HCT116 (cell line): ENCODE data around the gene ADGRV1. TPM values are rescaled to one million over a fixed set of nuclear protein-coding genes. Genes with fewer than 3 reads are reported as not detected.

Experiments used
- ATAC-seq: fragments of 200-7000 bp; cut with Tn5 transposase; 2 replicates; pipeline ENCODE4 v1.9.1; 2020; ENCODE audit warnings: mild to moderate bottlenecking, moderate library complexity
- BruUV-seq: library from RNA; stranded (reverse); fragments of 400-500 nt; replicated peaks from 2 replicates; lab custom pipeline; 2021; lab: Mats Ljungman, UMichigan
- CTCF ChIA-PET: fragments of 300-600 bp; sonication (Branson Sonifier 250); formaldehyde crosslinking; loops from one replicate; lab custom pipeline; 2021; ENCODE audit warnings: antibody characterized with exemption; lab: Charles Lee
- POLR2A ChIA-PET: fragments of 300-600, 350-600 bp; sonication (Branson Sonifier 250); formaldehyde crosslinking; loops from one replicate; lab custom pipeline; 2021; ENCODE audit warnings: antibody characterized with exemption; lab: Charles Lee
- RAD21 ChIA-PET, 2 experiments: fragments of 300-600 bp; sonication (Branson Sonifier 250); formaldehyde crosslinking; loops; one replicate each; lab custom pipeline; 2023; ENCODE audit warnings: low total read pairs in 2 of 2; ENCODE audit not compliant: uncharacterized antibody in 2 of 2, unreplicated experiment in 2 of 2, low non-redundant PET in 1 of 2; lab: Charles Lee
- DNase-seq: peaks from one replicate; pipeline ENCODE4 v3.0.0-alpha.2; 2010; ENCODE audit warnings: low read depth, low spot score
- H2AFZ ChIP-seq: fragments of 200-600 bp; shearing (Covaris generic), sonication (generic); 2 replicates; pipeline ENCODE4 v1.6.1; 2017; ENCODE audit warnings: low read depth, mixed run types, mixed read lengths, antibody characterized with exemption, low read length; ENCODE audit not compliant: poor library complexity, severe bottlenecking
- H3K27ac ChIP-seq: 2 replicates; pipeline ENCODE4 v1.5.1; 2012; ENCODE audit warnings: low read depth, low read length
- H3K27me3 ChIP-seq: fragments of 200-600 bp; sonication (generic); 2 replicates; pipeline ENCODE4 v1.6.1; 2016; ENCODE audit warnings: mixed run types, low read length, mixed read lengths; ENCODE audit not compliant: insufficient read depth
- H3K36me3 ChIP-seq, 2 experiments: fragments of 200-500 bp in 1 of 2; fragments of 200-600 bp in 1 of 2; sonication (Bioruptor generic) in 1 of 2; sonication (generic) in 1 of 2; 2 replicates each; pipeline versions ENCODE4 v1.5.1 to v1.6.1; 2014 to 2016; ENCODE audit warnings: low read length in 2 of 2, inconsistent platforms in 1 of 2, mixed read lengths in 1 of 2, mixed run types in 1 of 2; ENCODE audit not compliant: insufficient read depth in 2 of 2, control insufficient read depth in 1 of 2
- H3K4me1 ChIP-seq, 2 experiments: fragments of 200-600 bp in 1 of 2; sonication (generic) in 1 of 2; 2 replicates each; pipeline versions ENCODE4 v1.5.1 to v1.6.1; 2012 to 2017; ENCODE audit warnings: low read length in 2 of 2, inconsistent platforms in 1 of 2, mild to moderate bottlenecking in 1 of 2, mixed read lengths in 1 of 2, mixed run types in 1 of 2, moderate library complexity in 1 of 2; ENCODE audit not compliant: insufficient read depth in 2 of 2, control insufficient read depth in 1 of 2
- H3K4me2 ChIP-seq: fragments of 200-600 bp; sonication (generic); 2 replicates; pipeline ENCODE4 v1.6.1; 2017; ENCODE audit warnings: mixed run types, low read length, mixed read lengths
- H3K4me3 ChIP-seq, 2 experiments: fragments of 200-600 bp in 1 of 2; sonication (generic) in 1 of 2; replicated peaks in 1 of 2; 2 replicates each; pipeline ENCODE4 v1.5.1; 2011 to 2016; ENCODE audit warnings: low read length in 2 of 2, control low read depth in 1 of 2, low read depth in 1 of 2, mild to moderate bottlenecking in 1 of 2, mixed read lengths in 1 of 2, mixed run types in 1 of 2
- H3K79me2 ChIP-seq: fragments of 200-600 bp; sonication (generic); 2 replicates; pipeline ENCODE4 v1.6.1; 2017; ENCODE audit warnings: mild to moderate bottlenecking, mixed run types, low read length, moderate library complexity, mixed read lengths; ENCODE audit not compliant: insufficient read depth
- H3K9ac ChIP-seq: fragments of 200-600 bp; sonication (generic); 2 replicates; pipeline ENCODE4 v1.6.1; 2016; ENCODE audit warnings: low read length, mixed read lengths
- H3K9me2 ChIP-seq: fragments of 200-600 bp; sonication (generic), shearing (Covaris generic); 2 replicates; pipeline ENCODE4 v1.6.1; 2017; ENCODE audit warnings: mixed run types, mild to moderate bottlenecking, moderate library complexity; ENCODE audit not compliant: insufficient read depth
- H3K9me3 ChIP-seq, 2 experiments: fragments of 200-500 bp in 1 of 2; fragments of 200-600 bp in 1 of 2; sonication (Bioruptor generic) in 1 of 2; sonication (generic) in 1 of 2; 2 replicates each; pipeline ENCODE4 v1.6.1; 2014 to 2017; ENCODE audit warnings: low read length in 2 of 2, mixed read lengths in 2 of 2, inconsistent platforms in 1 of 2, low read depth in 1 of 2, mild to moderate bottlenecking in 1 of 2, mixed run types in 1 of 2, moderate library complexity in 1 of 2; ENCODE audit not compliant: control insufficient read depth in 1 of 2, insufficient read depth in 1 of 2
- H4K20me1 ChIP-seq: fragments of 200-600 bp; sonication (generic), shearing (Covaris generic); 2 replicates; pipeline ENCODE4 v1.6.1; 2017; ENCODE audit warnings: mixed run types, mild to moderate bottlenecking, moderate library complexity; ENCODE audit not compliant: insufficient read depth
- CBX3 ChIP-seq: IDR thresholded peaks from 2 replicates; pipeline ENCODE4 v1.6.1; 2012; ENCODE audit warnings: low read depth
- ELF1 ChIP-seq: IDR thresholded peaks from 2 replicates; pipeline ENCODE4 v1.6.1; 2012; ENCODE audit warnings: low read depth, borderline replicate concordance
- EZH2 ChIP-seq: fragments of 200-600 bp; sonication (generic); IDR thresholded peaks from 2 replicates; pipeline ENCODE4 v1.6.1; 2017; ENCODE audit warnings: antibody characterized with exemption, mixed run types
- EZH2phosphoT487 ChIP-seq: fragments of 200-600 bp; IDR thresholded peaks from 2 replicates; pipeline ENCODE4 v1.6.1; 2018; ENCODE audit warnings: antibody characterized with exemption, borderline replicate concordance
- JUND ChIP-seq: IDR thresholded peaks from 2 replicates; pipeline ENCODE4 v1.6.1; 2012
- POLR2A ChIP-seq: IDR thresholded peaks from 2 replicates; pipeline ENCODE4 v1.7.0; 2011; ENCODE audit warnings: borderline replicate concordance; ENCODE audit not compliant: insufficient read depth, insufficient read length; ENCODE audit errors: extremely low read depth
- POLR2AphosphoS5 ChIP-seq: IDR thresholded peaks from 2 replicates; pipeline ENCODE4 v1.6.1; 2011; ENCODE audit warnings: mild to moderate bottlenecking, low read depth, low read length, moderate library complexity
- RAD21 ChIP-seq: IDR thresholded peaks from 2 replicates; pipeline ENCODE4 v1.6.1; 2012; ENCODE audit warnings: low read depth, mild to moderate bottlenecking
- REST ChIP-seq: IDR thresholded peaks from 2 replicates; pipeline ENCODE4 v1.6.1; 2012; ENCODE audit warnings: low read depth
- SP1 ChIP-seq: IDR thresholded peaks from 2 replicates; pipeline ENCODE4 v1.6.1; 2012; ENCODE audit warnings: low read depth
- SRF ChIP-seq: IDR thresholded peaks from 2 replicates; pipeline ENCODE4 v1.6.1; 2012; ENCODE audit warnings: low read depth
- YY1 ChIP-seq: IDR thresholded peaks from 2 replicates; pipeline ENCODE4 v1.6.1; 2011; ENCODE audit warnings: low read length, low read depth, moderate library complexity, mild to moderate bottlenecking; ENCODE audit not compliant: insufficient replicate concordance; ENCODE audit errors: extremely low read depth
- ZFX ChIP-seq: fragments of 450-650 bp; IDR thresholded peaks from 2 replicates; pipeline ENCODE4 v1.6.1; 2017
- ZNF274 ChIP-seq: fragments of 200-500 bp; sonication (Bioruptor generic); IDR thresholded peaks from 2 replicates; pipeline ENCODE4 v1.6.1; 2014; ENCODE audit warnings: mild to moderate bottlenecking, low read depth, low read length, inconsistent platforms
- intact Hi-C: fragments of 100-400 bp; cut with micrococcal nuclease; formaldehyde crosslinking; loops from 2 replicates; pipeline ENCODE4 v1.10.0; 2022
- total RNA-seq: library from RNA; stranded (reverse); gene quantifications from one replicate; pipeline ENCODE4 v1.2.1, GENCODE V29; 2021; ENCODE audit not compliant: unreplicated experiment

The ADGRV1 gene
- total RNA-seq, 1 experiment from 2014 or later = 6.0 TPM

- CTCF ChIA-PET = no interaction called here
- Histone ChIP-seq H3K4me1 (peaks cover 0 to 3% of the 10 kb centered on the region in 2 experiments; a peak in 1 of 4 replicates), H3K27me3 (no peaks in the 10 kb centered on the region), H3K79me2 (no peaks in the 10 kb centered on the region), H2AFZ (no peak overlapping the region), H3K4me2 (no peak overlapping the region), H3K36me3 (no peaks in the 10 kb centered on the region), H3K9me3 (no peaks in the 10 kb centered on the region), H4K20me1 (no peaks in the 10 kb centered on the region), H3K4me3 (no peak overlapping the region), H3K9me2 (0 out of 2 replicates have a peak, but pooled peaks cover 7% of the 10 kb centered on the region), H3K27ac (no peak overlapping the region), H3K9ac (no peak overlapping the region)
- DNase-seq = no peak
- no TSS peak for BruUV-seq
- RAD21 ChIA-PET = no interaction called here
- ATAC-seq = no peak
- no peak for TF ChIP-seq REST
- no peak for TF ChIP-seq ELF1
- intact Hi-C loops = no loop called here
- POLR2A ChIA-PET = no interaction called here
Measured at GRCh38 chr5:90894866-90895420, 336.3 kb downstream of the ADGRV1 start.

DNA sequence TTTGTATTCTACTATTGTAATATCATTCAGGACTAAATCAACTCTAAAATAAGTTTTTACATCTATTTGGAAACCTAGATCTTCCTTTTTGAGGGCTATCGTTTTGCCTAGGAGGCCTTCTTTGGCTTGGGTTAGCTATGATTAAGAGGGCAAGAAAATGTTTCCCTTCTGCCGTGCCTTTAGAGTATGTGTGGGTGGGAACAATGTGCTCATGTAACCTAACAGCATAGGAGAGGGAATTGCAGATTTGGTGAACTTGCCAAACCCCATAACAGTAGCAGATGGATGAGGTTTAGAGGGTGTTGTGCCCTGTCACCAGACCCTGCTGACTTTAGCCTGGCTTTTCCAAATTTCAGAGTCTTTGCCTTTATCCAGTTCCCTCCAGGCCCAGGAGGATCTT is 339.0 kb downstream of the ADGRV1 start:
- ATAC-seq = no peak
- BruUV-seq = no TSS peak
- Histone ChIP-seq H2AFZ (no peak overlapping the region), H3K9ac (no peak overlapping the region), H3K9me2 (peaks cover 4% of the 10 kb centered on the region; the same call in 1 of the 2 replicates), H3K79me2 (no peaks in the 10 kb centered on the region), H4K20me1 (no peaks in the 10 kb centered on the region), H3K36me3 (no peaks in the 10 kb centered on the region), H3K27ac (no peak overlapping the region), H3K9me3 (no peaks in the 10 kb centered on the region), H3K4me3 (no peak overlapping the region), H3K4me2 (no peak overlapping the region), H3K4me1 (peaks cover 0 to 3% of the 10 kb centered on the region in 2 experiments; a peak in 1 of 4 replicates), H3K27me3 (no peaks in the 10 kb centered on the region)
- CTCF ChIA-PET = no interaction called here
- POLR2A ChIA-PET = no interaction called here
- DNase-seq = no peak
- TF ChIP-seq EZH2phosphoT487 (no peak), YY1 (no peak), JUND (no peak), CBX3 (no peak), ZNF274 (no peak), SP1 (no peak), ZFX (no peak), EZH2 (no peak), POLR2A (no peak), REST (no peak), RAD21 (no peak), POLR2AphosphoS5 (no peak), ELF1 (no peak), SRF (no peak)
- intact Hi-C loops = no loop called here
- RAD21 ChIA-PET = no interaction called here
